Measurements from ENCODE around the gene IL1RN. TPM values are rescaled to one million over a fixed set of nuclear protein-coding genes. Genes with fewer than 3 reads are reported as not detected.

The IL1RN gene
- total and polyA plus RNA-seq, 2 of the 8 experiments (the other 6 are each of a cell fraction or from before 2014, with no cell fraction given), result not detected

GRCh38 chr2:113164930-113165585 lies 37.7 kb downstream of the IL1RN start:
- peak; percentile 65 for FAIRE-seq
- no peak for TF ChIP-seq RAD21 (IDR thresholded peaks at IDR 0.05 in 1 of 2, conservative IDR thresholded peaks at IDR 0.05 in 1 of 2; ENCODE audit: low read depth in 2 of 2, low read length in 2 of 2)
- peak; percentile 78 for TF ChIP-seq USF2 (IDR thresholded peaks at IDR 0.05; ENCODE audit: low read length)
- no peak for TF ChIP-seq NANOG (IDR thresholded peaks at IDR 0.05; ENCODE audit: insufficient read depth, low read depth, low read length, poor library complexity, severe bottlenecking)
- peak in 1 of 3 experiments; percentile 12; a peak in 1 of 4 replicates for TF ChIP-seq CTCF (IDR thresholded peaks at IDR 0.05; ENCODE audit: control extremely low read depth in 1 of 3, insufficient read depth in 1 of 3, low read depth in 1 of 3, low read length in 3 of 3)
- TF ChIP-seq JUND (IDR thresholded peaks at IDR 0.05; ENCODE audit: low read length), result no peak
- peak; percentile 70 for TF ChIP-seq E2F6 (IDR thresholded peaks at IDR 0.05)

More at GRCh38 chr2:113164930-113165585, 37.7 kb downstream of the IL1RN start:
- H2BK5ac ChIP-seq (ENCODE audit: low read depth, low read length), result no peak overlapping the region; the same call in 1 of the 2 replicates
- H3K9ac ChIP-seq (replicated peaks in 1 of 4; ENCODE audit: extremely low read depth in 1 of 4, low read depth in 3 of 4, low read length in 3 of 4), result no peak overlapping the region
- no peaks in the 10 kb centered on the region for H3K79me2 ChIP-seq (ENCODE audit: control insufficient read depth in 1 of 2, insufficient read depth in 2 of 2, low read length in 2 of 2)
- 59% methylated on average over 10 of the region's 10 CpGs; no CpG with 5 or more reads in 1 of the 2 experiments for WGBS, 2 experiments (ENCODE audit: extremely low coverage in 1 of 2, insufficient coverage in 1 of 2, insufficient read length in 1 of 2, insufficient replicate concordance in 2 of 2, low coverage in 1 of 2, low lambda C conversion rate in 2 of 2, missing lambda C conversion rate in 1 of 2)
- H4K20me1 ChIP-seq (replicated peaks in 1 of 2; ENCODE audit: control insufficient read depth in 1 of 2, insufficient read depth in 2 of 2, low read length in 2 of 2), result no peaks in the 10 kb centered on the region
- H3K18ac ChIP-seq (ENCODE audit: extremely low read depth, low read length), result no peak overlapping the region
- H3K79me1 ChIP-seq (ENCODE audit: low read depth, low read length), result no peaks in the 10 kb centered on the region
- H2AFZ ChIP-seq (ENCODE audit: low read length), result peak overlapping the region; percentile 29; the same call in 1 of the 2 replicates
- no peaks in the 10 kb centered on the region for H3K36me3 ChIP-seq (ENCODE audit: control insufficient read depth in 2 of 4, insufficient read depth in 4 of 4, low read length in 3 of 4)
- no peak overlapping the region for H3K4ac ChIP-seq (replicated peaks; ENCODE audit: insufficient read length, low read depth, low read length)
- peak in 1 of 2 experiments; percentile 46 for DNase-seq (ENCODE audit: low read depth in 1 of 2, low spot score in 2 of 2)
- no peaks in the 10 kb centered on the region for H3K9me3 ChIP-seq (ENCODE audit: insufficient read depth in 2 of 2, low read depth in 1 of 2, low read length in 1 of 2)
- H2BK20ac ChIP-seq (ENCODE audit: low read length), result no peak overlapping the region
- H2BK12ac ChIP-seq (ENCODE audit: low read depth, low read length), result peak overlapping the region; percentile 31; the same call in 1 of the 2 replicates
- no peak overlapping the region for H4K8ac ChIP-seq (ENCODE audit: extremely low read depth, insufficient read depth, low read length)
- H4K5ac ChIP-seq (ENCODE audit: insufficient read length, low read depth, low read length), result no peak overlapping the region
- POLR2A ChIA-PET (ENCODE audit: partially characterized antibody), result interaction anchor here (1.1 to 1.5 kb wide), 3 partner anchors 9 to 34 kb away, joined by 4 to 7 read pairs (median 4); partner anchors contain the start of gene PSD4
- H3K27me3 ChIP-seq (replicated peaks in 1 of 4; ENCODE audit: control insufficient read depth in 3 of 4, extremely low read depth in 1 of 4, insufficient read depth in 3 of 4, low read length in 3 of 4), result peaks cover 0 to 4% (median 3%) of the 10 kb centered on the region in 4 experiments; a peak in 1 of 7 replicates
- H3K4me1 ChIP-seq (replicated peaks in 1 of 4; ENCODE audit: control insufficient read depth in 3 of 4, insufficient read depth in 4 of 4, low read length in 3 of 4), result peaks cover 0 to 4% (median 0%) of the 10 kb centered on the region in 4 experiments; a peak in 2 of 7 replicates
- H3K27ac ChIP-seq (ENCODE audit: low read depth, low read length), result no peak overlapping the region
- no peak overlapping the region for H2AK5ac ChIP-seq (ENCODE audit: low read depth, low read length)
- no peak overlapping the region for H3K4me3 ChIP-seq (ENCODE audit: extremely low read depth in 1 of 4, insufficient read depth in 2 of 4, low read depth in 3 of 4, low read length in 4 of 4)
- H3K23ac ChIP-seq (ENCODE audit: insufficient read length), result no peak overlapping the region
- no peaks in the 10 kb centered on the region for H3K23me2 ChIP-seq (ENCODE audit: low read depth, low read length)
- no peak overlapping the region for H3K14ac ChIP-seq (ENCODE audit: insufficient read length)
- peak overlapping the region; percentile 31; the same call in 1 of the 2 replicates for H2BK15ac ChIP-seq (ENCODE audit: low read length)
- no peak overlapping the region for H2BK120ac ChIP-seq (replicated peaks; ENCODE audit: low read depth, low read length)
- peak overlapping the region in 1 of 2 experiments; percentile 9; a peak in 2 of 4 replicates for H3K4me2 ChIP-seq (ENCODE audit: insufficient read depth in 1 of 2, low read depth in 2 of 2, low read length in 2 of 2)
- no peak overlapping the region for H4K91ac ChIP-seq (replicated peaks; ENCODE audit: insufficient read length, low read length)
- H3K56ac ChIP-seq (replicated peaks; ENCODE audit: insufficient read length, low read depth, low read length), result no peak overlapping the region
- CTCF ChIA-PET (ENCODE audit: partially characterized antibody), result interaction anchor here (0.8 to 8.4 kb wide), 10 partner anchors 9 to 275 kb away, joined by 3 to 85 read pairs (median 6); partner anchors contain the start of gene PSD4

Data from H1 (cell line).